DND-41 (cell line): ENCODE data around the gene FHOD1.

Experiments used
- CTCF ChIP-seq: IDR thresholded peaks from 2 replicates; pipeline ENCODE4 v1.5.1; 2012; ENCODE audit warnings: borderline replicate concordance, low read length, moderate library complexity, mild to moderate bottlenecking; ENCODE audit not compliant: poor library complexity, severe bottlenecking; ENCODE audit errors: extremely low read depth
- EZH2 ChIP-seq: IDR thresholded peaks from 3 replicates; pipeline ENCODE4 v1.6.1; 2012; ENCODE audit warnings: borderline replicate concordance, low read depth, mild to moderate bottlenecking, moderate library complexity, low read length, inconsistent platforms; ENCODE audit not compliant: severe bottlenecking

GRCh38 chr16:67186550-67186950 lies 60.7 kb downstream of the FHOD1 start:
- TF ChIP-seq CTCF (no peak), EZH2 (no peak)
